HL-60 (cell line): ENCODE results near the gene GADD45B.
A peak's percentile ranks its signal among the peaks of the same experiment; 100 is the strongest.
"Not testable (repeated sequence)": the region's sequence is repeated elsewhere in the genome, so short reads cannot be mapped to it uniquely, and the experiment has no call there.

ENCODE experiments used
- DNase-seq, 2 experiments: peaks; one replicate each; pipeline ENCODE4 v3.0.0-alpha.2; 2010 to 2020; ENCODE audit warnings: low read depth in 1 of 2, low spot score in 1 of 2
- H3K27ac ChIP-seq: fragments of 250-450 bp; sonication (Bioruptor Pico); replicated peaks from 2 replicates; pipeline ENCODE4 v1.5.1; 2020; ENCODE audit warnings: mild to moderate bottlenecking, moderate library complexity
- H3K27me3 ChIP-seq: fragments of 250-450 bp; sonication (Bioruptor Pico); 2 replicates; pipeline ENCODE4 v1.5.1; 2021; ENCODE audit warnings: mild to moderate bottlenecking, moderate library complexity; ENCODE audit not compliant: insufficient read depth, poor library complexity, severe bottlenecking
- H3K4me3 ChIP-seq: replicated peaks from 2 replicates; pipeline ENCODE4 v1.5.1; 2011; ENCODE audit warnings: mild to moderate bottlenecking, control low read depth, low read length; ENCODE audit not compliant: insufficient read depth
- GABPA ChIP-seq: IDR thresholded peaks from 2 replicates; pipeline ENCODE4 v1.6.1; 2012; ENCODE audit warnings: low read depth
- POLR2AphosphoS5 ChIP-seq: IDR thresholded peaks from 2 replicates; pipeline ENCODE4 v1.6.1; 2012; ENCODE audit warnings: low read depth
- REST ChIP-seq: IDR thresholded peaks from 2 replicates; pipeline ENCODE4 v1.6.1; 2012; ENCODE audit warnings: low read depth; ENCODE audit not compliant: insufficient replicate concordance
- SPI1 ChIP-seq: IDR thresholded peaks from 2 replicates; pipeline ENCODE4 v1.6.1; 2012; ENCODE audit warnings: low read depth, mild to moderate bottlenecking, borderline replicate concordance
- TF ChIP-seq, protein P1 (sequence below): IDR thresholded peaks from one replicate; pipeline ENCODE4 v1.5.1; 2011; ENCODE audit warnings: low read length, control low read depth, inconsistent platforms; ENCODE audit not compliant: insufficient read depth

The GADD45B gene

GRCh38 chr19:2492870-2493269 is 16.9 kb downstream of the GADD45B start:
- TF ChIP-seq POLR2AphosphoS5 = no peak
- no peak for TF ChIP-seq SPI1
- no peak for TF ChIP-seq GABPA
- TF ChIP-seq, protein P1, sequence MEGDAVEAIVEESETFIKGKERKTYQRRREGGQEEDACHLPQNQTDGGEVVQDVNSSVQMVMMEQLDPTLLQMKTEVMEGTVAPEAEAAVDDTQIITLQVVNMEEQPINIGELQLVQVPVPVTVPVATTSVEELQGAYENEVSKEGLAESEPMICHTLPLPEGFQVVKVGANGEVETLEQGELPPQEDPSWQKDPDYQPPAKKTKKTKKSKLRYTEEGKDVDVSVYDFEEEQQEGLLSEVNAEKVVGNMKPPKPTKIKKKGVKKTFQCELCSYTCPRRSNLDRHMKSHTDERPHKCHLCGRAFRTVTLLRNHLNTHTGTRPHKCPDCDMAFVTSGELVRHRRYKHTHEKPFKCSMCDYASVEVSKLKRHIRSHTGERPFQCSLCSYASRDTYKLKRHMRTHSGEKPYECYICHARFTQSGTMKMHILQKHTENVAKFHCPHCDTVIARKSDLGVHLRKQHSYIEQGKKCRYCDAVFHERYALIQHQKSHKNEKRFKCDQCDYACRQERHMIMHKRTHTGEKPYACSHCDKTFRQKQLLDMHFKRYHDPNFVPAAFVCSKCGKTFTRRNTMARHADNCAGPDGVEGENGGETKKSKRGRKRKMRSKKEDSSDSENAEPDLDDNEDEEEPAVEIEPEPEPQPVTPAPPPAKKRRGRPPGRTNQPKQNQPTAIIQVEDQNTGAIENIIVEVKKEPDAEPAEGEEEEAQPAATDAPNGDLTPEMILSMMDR = no peak
- TF ChIP-seq REST = no peak
- peaks cover 10% of the 10 kb centered on the region for H3K27me3 ChIP-seq
- H3K4me3 ChIP-seq = no peak overlapping the region
- no peak for DNase-seq
- H3K27ac ChIP-seq = no peak overlapping the region

- not testable (repeated sequence) for DNase-seq, H3K4me3 ChIP-seq, H3K27me3 ChIP-seq, H3K27ac ChIP-seq
Measured at GRCh38 chr19:2493448-2493847, 17.5 kb downstream of the GADD45B start.

DNA sequence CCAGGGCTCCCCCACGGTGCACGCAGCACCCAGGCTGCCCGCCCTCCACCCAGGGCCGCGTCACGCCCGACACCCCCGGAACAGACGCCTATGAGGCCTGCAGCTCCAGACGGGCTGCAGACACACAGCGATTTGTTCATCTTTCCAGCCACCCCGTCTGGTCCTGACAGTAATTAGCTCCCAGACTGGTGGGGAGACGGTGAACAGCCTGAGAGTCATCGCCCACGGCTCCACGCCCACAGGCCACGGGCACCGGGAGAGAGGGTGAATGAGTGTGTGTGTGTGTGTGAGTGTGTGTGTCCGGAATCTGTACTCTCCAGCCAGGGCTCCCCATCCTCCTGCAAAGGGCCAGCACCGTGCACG is 18.1 kb downstream of the GADD45B start:
- Histone ChIP-seq H3K27ac (no peak overlapping the region), H3K4me3 (peak overlapping the region; percentile 51; the same call in 1 of the 2 replicates), H3K27me3 (peaks cover 4% of the 10 kb centered on the region)
- no peak for DNase-seq
- TF ChIP-seq REST (no peak), GABPA (no peak), SPI1 (no peak), POLR2AphosphoS5 (no peak)
- TF ChIP-seq, protein P1 = no peak

DNA sequence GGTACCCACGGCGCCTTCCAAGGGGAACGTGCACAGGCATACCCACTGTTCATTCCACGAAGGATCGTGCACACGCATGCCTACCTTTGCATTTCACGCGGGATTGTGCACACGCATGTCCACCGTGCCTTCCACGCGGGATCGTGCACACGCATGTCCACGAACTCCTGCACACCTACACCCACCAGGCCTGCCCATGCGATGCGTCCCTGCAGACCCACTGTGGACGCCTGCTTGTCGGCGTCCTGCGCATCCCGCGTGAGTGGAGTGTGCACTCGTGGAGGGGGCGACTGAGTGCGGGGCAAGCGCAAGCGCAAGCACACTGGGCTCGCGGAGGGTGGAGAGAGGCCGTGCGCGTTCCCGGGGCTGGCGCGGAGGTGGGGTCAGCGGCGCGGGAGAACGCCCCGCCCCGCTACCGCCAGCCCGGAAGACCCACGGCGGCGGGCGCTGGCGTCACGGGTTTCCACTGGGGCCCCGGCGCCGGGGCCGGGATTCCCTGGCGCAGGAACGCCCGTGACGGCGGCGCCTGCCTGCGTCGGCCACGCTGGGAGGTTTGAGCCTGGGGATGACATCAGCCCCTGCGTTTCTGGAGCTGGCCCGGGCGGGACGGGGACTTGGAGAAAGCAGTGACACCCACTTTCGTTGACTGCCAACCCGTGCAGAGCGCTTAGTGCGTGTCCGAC is 18.7 kb downstream of the GADD45B start:
- peak; percentile 41 to 65 for DNase-seq
- H3K4me3 ChIP-seq = peak overlapping the region; percentile 51
- no peak overlapping the region for H3K27ac ChIP-seq
- H3K27me3 ChIP-seq = peaks cover 2% of the 10 kb centered on the region
- TF ChIP-seq SPI1 (no peak), POLR2AphosphoS5 (no peak), REST (no peak), GABPA (no peak)
- TF ChIP-seq, protein P1 = no peak
